GM10266 (cell line): Measurements from ENCODE around the gene COL23A1.
A peak's percentile ranks its signal among the peaks of the same experiment; 100 is the strongest.

ENCODE experiments used
- DNase-seq: peaks from one replicate; pipeline ENCODE4 v3.0.0; 2012; ENCODE audit errors: extremely low spot score
- TF ChIP-seq, protein P1 (sequence below): IDR thresholded peaks from 2 replicates; pipeline ENCODE4 v1.5.1; 2012; ENCODE audit warnings: mild to moderate bottlenecking, low read depth; ENCODE audit not compliant: control insufficient read depth, insufficient read depth; ENCODE audit errors: missing control alignments

The COL23A1 gene

DNA sequence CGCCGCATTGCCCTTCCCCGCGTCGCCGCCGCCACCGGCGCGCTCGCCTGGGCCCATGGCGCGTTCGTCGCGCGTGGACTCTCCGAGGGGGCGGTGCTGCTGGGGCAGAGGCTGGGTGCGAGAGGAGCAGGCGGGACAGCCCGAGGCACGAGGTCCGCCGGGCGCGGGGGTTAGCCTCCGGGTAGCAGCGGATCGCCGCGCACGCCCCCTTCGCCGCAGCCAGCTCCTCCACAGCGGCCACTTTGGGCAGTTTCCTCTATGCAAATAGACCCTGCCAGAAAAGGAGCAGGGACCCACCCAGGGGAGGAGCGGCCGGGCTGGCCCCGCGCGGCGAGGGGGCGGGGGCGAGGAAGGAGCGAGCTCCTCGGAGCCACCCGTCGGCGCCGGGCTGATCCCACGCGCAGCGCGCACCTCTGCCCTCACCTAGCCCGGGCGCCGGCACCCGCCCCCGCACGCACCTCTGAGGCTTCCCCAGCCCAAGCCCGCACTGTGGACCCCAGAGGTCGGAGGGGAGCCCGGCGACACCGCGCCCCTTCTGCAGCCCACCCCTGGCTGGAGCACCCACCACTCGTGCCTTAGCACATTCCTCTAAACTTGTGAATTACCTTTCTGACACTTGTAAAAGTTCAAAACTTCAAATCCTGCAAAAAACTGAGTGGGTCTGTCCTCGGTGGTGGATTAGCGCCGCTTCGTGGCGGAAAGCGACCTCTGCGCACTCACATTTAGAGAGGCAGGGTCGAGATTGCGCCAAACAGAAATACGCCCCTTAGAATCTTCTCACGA, at the start of gene COL23A1:
Gene COL23A1 (minus strand): TSS at position 253 of the 783 bp plus-strand sequence.
- TF ChIP-seq, protein P1, sequence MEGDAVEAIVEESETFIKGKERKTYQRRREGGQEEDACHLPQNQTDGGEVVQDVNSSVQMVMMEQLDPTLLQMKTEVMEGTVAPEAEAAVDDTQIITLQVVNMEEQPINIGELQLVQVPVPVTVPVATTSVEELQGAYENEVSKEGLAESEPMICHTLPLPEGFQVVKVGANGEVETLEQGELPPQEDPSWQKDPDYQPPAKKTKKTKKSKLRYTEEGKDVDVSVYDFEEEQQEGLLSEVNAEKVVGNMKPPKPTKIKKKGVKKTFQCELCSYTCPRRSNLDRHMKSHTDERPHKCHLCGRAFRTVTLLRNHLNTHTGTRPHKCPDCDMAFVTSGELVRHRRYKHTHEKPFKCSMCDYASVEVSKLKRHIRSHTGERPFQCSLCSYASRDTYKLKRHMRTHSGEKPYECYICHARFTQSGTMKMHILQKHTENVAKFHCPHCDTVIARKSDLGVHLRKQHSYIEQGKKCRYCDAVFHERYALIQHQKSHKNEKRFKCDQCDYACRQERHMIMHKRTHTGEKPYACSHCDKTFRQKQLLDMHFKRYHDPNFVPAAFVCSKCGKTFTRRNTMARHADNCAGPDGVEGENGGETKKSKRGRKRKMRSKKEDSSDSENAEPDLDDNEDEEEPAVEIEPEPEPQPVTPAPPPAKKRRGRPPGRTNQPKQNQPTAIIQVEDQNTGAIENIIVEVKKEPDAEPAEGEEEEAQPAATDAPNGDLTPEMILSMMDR: peak; percentile 49

DNA sequence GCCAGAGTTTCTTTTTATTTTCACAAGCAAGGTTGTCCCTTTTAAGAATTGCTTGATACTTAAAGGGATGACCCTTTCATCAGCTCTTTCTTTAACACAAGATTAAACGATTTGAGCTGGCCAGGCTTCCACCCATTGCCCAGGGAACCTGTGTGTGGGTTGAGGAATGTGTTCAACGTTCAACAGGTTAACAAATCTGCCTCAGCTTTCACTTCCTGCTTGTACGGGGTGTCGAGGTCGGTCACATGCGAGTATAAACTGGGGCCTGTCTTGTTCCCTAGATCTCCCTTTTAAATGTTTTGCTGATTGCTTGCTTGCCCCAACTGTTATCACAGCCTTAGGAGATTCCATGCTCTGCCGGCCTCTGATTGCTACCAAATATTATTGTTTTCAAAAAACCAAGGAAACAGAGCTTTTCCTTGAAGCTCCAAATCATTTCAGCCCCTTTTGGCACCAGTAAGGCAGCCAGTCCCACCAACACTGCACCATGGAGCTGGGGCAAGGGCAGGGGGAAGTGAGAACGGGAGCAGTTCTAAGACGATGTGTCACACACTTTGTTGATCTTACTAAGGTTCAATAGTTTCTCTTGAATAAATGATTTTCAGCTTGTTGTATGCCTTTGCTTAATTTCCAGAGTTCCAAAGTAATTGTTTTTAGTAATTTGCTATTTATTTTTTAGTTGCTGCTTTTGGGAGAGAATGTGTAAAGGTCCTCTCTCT, 47.3 kb upstream of the COL23A1 start:
- no peak for DNase-seq
- TF ChIP-seq, protein P1: no peak

More for the DNA sequence above, at the start of gene COL23A1:
- DNase-seq: peak; percentile 72

DNA sequence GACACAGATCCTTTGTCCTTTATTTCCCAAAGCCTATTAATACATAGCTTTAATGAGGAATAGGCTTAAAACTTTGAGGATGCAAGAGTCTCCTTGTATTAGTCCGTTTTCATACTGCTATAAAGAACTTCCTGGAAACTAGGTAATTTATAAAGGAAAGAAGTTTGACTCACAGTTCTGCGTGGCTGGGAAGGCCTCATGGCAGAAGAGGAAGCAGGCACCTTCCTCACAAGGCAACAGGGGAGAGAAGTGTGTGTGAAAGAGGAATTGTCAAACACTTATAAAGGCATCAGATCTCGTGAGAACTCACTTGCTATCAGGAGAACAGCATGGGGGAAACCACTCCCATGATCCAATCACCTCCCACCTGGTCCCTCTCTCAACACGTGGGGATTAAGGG, 42.1 kb upstream of the COL23A1 start:
- TF ChIP-seq, protein P1: no peak
- no peak for DNase-seq

- TF ChIP-seq, protein P1: no peak
- DNase-seq: no peak
Observed at GRCh38 chr5:178630951-178631350, 40.8 kb upstream of the COL23A1 start.

- TF ChIP-seq, protein P1: no peak
- DNase-seq: no peak
Observed at GRCh38 chr5:178630475-178630930, 40.3 kb upstream of the COL23A1 start.

DNA sequence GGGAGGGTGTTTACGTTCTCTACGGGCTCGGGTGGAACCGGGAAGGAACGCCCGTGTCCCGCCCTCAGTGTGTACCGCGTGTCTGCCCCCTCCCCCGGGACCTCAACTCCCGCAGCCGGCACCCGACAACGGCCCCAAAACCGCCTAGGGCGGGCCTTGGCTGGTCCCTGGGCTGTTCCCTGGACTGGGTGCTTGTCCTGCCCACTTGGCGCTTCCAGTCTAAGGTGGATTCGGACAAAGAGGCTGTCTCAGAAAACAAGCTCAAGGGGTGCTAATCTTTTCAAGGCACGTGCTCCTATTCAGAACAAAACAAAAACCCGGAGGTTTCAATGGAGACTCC, 37.0 kb upstream of the COL23A1 start:
- DNase-seq: no peak
- TF ChIP-seq, protein P1: no peak
